ENCODE data around the gene SEC24A.
"Not testable (repeated sequence)": the region's sequence is repeated elsewhere in the genome, so short reads cannot be mapped to it uniquely, and the experiment has no call there.

SEC24A gene

GRCh38 chr5:134749415-134749814 is 100.8 kb downstream of the SEC24A start:
- no peak for DNase-seq (ENCODE audit: low spot score)

- DNase-seq (ENCODE audit: low spot score) = no peak
Measured at GRCh38 chr5:134758176-134758503, 109.6 kb downstream of the SEC24A start.

- DNase-seq (ENCODE audit: low spot score) = peak; percentile 91
Measured at GRCh38 chr5:134758504-134759341, 110.1 kb downstream of the SEC24A start, which contains the start of gene DDX46. Gene DDX46, plus strand, starts transcription at chr5:134758779. Its CDS starts 160 bp downstream, at chr5:134758939.

GRCh38 chr5:134767528-134768291 is 119.1 kb downstream of the SEC24A start:
- not testable (repeated sequence) for DNase-seq (ENCODE audit: low spot score)

- DNase-seq (ENCODE audit: low spot score) = no peak
Measured at GRCh38 chr5:134769206-134769605, 120.6 kb downstream of the SEC24A start.

- DNase-seq (ENCODE audit: low spot score) = no peak
Measured at GRCh38 chr5:134772461-134773125, 124.0 kb downstream of the SEC24A start.

- DNase-seq (ENCODE audit: low spot score) = no peak
Measured at GRCh38 chr5:134777366-134777765, 128.8 kb downstream of the SEC24A start.

All from hepatic stellate cell (primary cell).